Measurements from ENCODE around the gene ATE1. TPM values are rescaled to one million over a fixed set of nuclear protein-coding genes. Genes with fewer than 3 reads are reported as not detected.
"Not testable (repeated sequence)": the region's sequence is repeated elsewhere in the genome, so short reads cannot be mapped to it uniquely, and the experiment has no call there.

ATE1 gene
- total RNA-seq, 3 donors from 2014 or later: 25.0 to 46.8 (median 29.5) TPM

- no peak overlapping the region for H3K27ac ChIP-seq
- TF ChIP-seq, protein P1, sequence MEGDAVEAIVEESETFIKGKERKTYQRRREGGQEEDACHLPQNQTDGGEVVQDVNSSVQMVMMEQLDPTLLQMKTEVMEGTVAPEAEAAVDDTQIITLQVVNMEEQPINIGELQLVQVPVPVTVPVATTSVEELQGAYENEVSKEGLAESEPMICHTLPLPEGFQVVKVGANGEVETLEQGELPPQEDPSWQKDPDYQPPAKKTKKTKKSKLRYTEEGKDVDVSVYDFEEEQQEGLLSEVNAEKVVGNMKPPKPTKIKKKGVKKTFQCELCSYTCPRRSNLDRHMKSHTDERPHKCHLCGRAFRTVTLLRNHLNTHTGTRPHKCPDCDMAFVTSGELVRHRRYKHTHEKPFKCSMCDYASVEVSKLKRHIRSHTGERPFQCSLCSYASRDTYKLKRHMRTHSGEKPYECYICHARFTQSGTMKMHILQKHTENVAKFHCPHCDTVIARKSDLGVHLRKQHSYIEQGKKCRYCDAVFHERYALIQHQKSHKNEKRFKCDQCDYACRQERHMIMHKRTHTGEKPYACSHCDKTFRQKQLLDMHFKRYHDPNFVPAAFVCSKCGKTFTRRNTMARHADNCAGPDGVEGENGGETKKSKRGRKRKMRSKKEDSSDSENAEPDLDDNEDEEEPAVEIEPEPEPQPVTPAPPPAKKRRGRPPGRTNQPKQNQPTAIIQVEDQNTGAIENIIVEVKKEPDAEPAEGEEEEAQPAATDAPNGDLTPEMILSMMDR (IDR thresholded peaks at IDR 0.05): no peak
- TF ChIP-seq POLR2A (IDR thresholded peaks at IDR 0.05) (no peak), POLR2AphosphoS5 (IDR thresholded peaks at IDR 0.05) (no peak)
- intact Hi-C loops (cut with DNase I; ENCODE audit: low total_unique reads): no loop called here
Measured at GRCh38 chr10:121765204-121765603, 162.6 kb downstream of the ATE1 start.

DNA sequence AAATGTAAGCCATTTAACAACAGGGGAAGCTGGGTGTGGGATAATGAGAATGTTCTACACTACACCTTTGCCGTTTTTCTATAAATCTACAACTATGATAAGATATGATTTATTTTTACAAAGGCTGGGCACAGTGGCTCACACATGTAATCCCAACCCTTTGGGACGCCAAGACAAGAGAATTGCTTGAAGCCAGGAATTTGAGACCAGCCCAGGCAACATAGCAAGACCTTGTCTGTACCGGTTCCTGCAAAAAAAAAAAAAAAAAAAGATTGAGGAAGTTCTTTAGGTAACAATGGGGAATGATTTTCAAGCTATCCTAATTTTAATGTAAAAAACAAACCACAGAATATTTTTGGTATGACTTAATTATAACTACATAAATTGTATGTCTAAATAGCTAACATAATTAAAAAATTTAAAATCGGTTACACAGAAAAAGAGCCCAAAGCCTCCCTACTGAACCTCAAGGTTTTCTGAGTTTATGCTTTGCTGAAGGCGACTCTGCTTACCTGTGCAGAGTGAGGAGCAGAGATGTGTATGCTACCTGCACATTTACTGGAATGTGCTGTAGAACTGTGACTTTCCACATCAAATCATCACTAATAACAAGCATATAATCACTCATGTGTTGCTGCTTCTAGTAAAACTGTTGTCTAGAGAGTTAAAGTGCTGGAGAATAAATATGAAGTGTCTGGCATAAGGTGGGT is 163.4 kb downstream of the ATE1 start:
- intact Hi-C loops (cut with DNase I; ENCODE audit: low total_unique reads): no loop called here
- no peaks in the 10 kb centered on the region for H3K27me3 ChIP-seq
- no peaks in the 10 kb centered on the region for H3K36me3 ChIP-seq
- H3K27ac ChIP-seq: no peak overlapping the region
- no peak overlapping the region for H3K4me3 ChIP-seq
- DNase-seq (ENCODE audit: low spot score in 2 of 2): no peak
- H3K4me1 ChIP-seq: no peaks in the 10 kb centered on the region
- TF ChIP-seq POLR2AphosphoS5 (IDR thresholded peaks at IDR 0.05) (no peak), POLR2A (IDR thresholded peaks at IDR 0.05) (no peak)
- TF ChIP-seq, protein P1 (IDR thresholded peaks at IDR 0.05): no peak
- peaks cover 9 to 18% of the 10 kb centered on the region in 2 donors for H3K9me3 ChIP-seq

More at GRCh38 chr10:121765204-121765603, 162.6 kb downstream of the ATE1 start:
- Histone ChIP-seq H3K36me3 (no peaks in the 10 kb centered on the region), H3K9me3 (peaks cover 1 to 10% of the 10 kb centered on the region in 2 donors), H3K27me3 (no peaks in the 10 kb centered on the region), H3K4me1 (no peaks in the 10 kb centered on the region), H3K4me3 (no peak overlapping the region)
- DNase-seq (ENCODE audit: low spot score in 2 of 2): no peak

GRCh38 chr10:121757241-121757640 is 170.6 kb downstream of the ATE1 start:
- intact Hi-C loops (cut with DNase I; ENCODE audit: low total_unique reads); H3K36me3 ChIP-seq; H3K4me3 ChIP-seq; H3K27ac ChIP-seq; DNase-seq (ENCODE audit: low spot score in 2 of 2); H3K27me3 ChIP-seq; H3K4me1 ChIP-seq: not testable (repeated sequence)
- H3K9me3 ChIP-seq: peaks cover 28% of the 10 kb centered on the region in 2 donors

DNA sequence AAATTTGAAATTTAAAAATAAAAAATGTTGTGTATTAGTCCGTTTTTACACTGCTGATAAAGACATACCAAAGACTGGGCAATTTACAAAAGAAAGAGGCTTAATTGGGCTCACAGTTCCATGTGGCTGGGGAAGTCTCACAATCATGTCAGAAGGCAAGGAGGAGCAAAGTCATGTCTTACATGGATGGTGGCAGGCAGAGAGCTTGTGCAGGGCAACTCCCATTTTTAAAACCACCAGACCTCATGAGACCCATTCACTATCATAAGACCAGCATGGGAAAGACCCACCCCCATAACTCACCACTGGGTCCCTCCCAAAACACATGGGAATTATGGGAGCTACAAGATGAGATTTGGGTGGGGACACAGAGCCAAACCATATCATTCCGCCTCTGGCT is 172.3 kb downstream of the ATE1 start:
- H3K4me3 ChIP-seq; H3K27ac ChIP-seq; DNase-seq (ENCODE audit: low spot score in 2 of 2); H3K27me3 ChIP-seq; intact Hi-C loops (cut with DNase I; ENCODE audit: low total_unique reads); H3K36me3 ChIP-seq; H3K4me1 ChIP-seq: not testable (repeated sequence)
- H3K9me3 ChIP-seq: peaks cover 26 to 28% of the 10 kb centered on the region in 2 donors

- H3K4me3 ChIP-seq: no peak overlapping the region
Measured at GRCh38 chr10:121754666-121755065, 173.2 kb downstream of the ATE1 start.

More at GRCh38 chr10:121754666-121755065, 173.2 kb downstream of the ATE1 start:
- Histone ChIP-seq H3K9me3 (peaks cover 18 to 22% of the 10 kb centered on the region in 2 donors), H3K4me1 (no peaks in the 10 kb centered on the region), H3K27me3 (no peaks in the 10 kb centered on the region), H3K27ac (no peak overlapping the region), H3K36me3 (no peaks in the 10 kb centered on the region)
- no peak for TF ChIP-seq POLR2A (IDR thresholded peaks at IDR 0.05)
- no peak for TF ChIP-seq POLR2AphosphoS5 (IDR thresholded peaks at IDR 0.05)
- TF ChIP-seq, protein P1 (IDR thresholded peaks at IDR 0.05): no peak
- DNase-seq (ENCODE audit: low spot score in 2 of 2): no peak
- intact Hi-C loops (cut with DNase I; ENCODE audit: low total_unique reads): no loop called here

Data from breast epithelium (tissue), 4 donors.